GM18502 (cell line): Measurements from ENCODE around the gene GALNTL6.

Experiments used
- ATAC-seq: cut with Tn5 transposase; IDR thresholded peaks from one replicate; pipeline ENCODE4 v1.9.1; 2021; ENCODE audit warnings: mild to moderate bottlenecking; ENCODE audit not compliant: unreplicated experiment, poor library complexity

The GALNTL6 gene

GRCh38 chr4:172648471-172648870 is 835.3 kb downstream of the GALNTL6 start:
- ATAC-seq = no peak

- no peak for ATAC-seq
Observed at GRCh38 chr4:172649143-172649542, 835.9 kb downstream of the GALNTL6 start.

GRCh38 chr4:172650758-172651530 is 837.7 kb downstream of the GALNTL6 start:
- ATAC-seq = no peak

- ATAC-seq = no peak
Observed at GRCh38 chr4:172651961-172652360, 838.8 kb downstream of the GALNTL6 start.

GRCh38 chr4:172652369-172652768 is 839.2 kb downstream of the GALNTL6 start:
- no peak for ATAC-seq

GRCh38 chr4:172653676-172654075 is 840.5 kb downstream of the GALNTL6 start:
- ATAC-seq = no peak

DNA sequence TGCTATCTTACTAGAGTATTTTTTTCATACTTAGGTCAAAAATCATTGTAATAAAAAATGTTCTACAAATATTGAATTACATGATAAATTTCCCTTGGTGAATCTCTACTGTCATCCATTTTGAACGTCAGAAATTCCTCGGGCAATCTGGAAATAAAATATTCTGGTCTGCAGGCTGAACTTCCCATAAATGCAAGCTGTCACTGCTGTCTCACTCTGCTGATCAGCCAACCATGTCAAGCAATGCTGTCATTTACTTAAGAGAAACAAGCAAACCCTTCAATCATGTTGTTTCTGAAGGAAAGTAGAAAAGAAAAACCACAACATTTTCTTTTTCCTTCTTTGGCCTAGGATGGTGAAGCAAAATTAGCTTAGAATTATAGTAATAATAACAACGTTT is 841.3 kb downstream of the GALNTL6 start:
- no peak for ATAC-seq

DNA sequence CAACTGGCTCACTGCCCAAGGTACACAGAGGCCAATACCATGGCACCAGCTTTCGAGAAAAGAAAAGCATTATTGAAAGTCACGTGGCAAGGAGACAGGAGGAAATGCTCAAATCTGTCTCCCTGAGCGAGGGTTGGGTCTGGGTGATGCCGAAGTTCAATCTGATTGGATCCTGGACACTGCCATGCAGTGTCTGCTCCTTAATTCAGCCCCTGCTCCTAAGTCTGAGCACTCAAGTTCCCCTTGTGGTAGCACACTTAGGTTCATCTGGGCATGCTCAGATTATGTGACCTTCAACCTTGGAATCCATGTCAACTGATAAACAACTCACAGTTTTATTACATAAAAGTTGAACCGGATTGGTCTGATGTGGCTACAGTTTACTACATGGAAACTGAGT is 842.9 kb downstream of the GALNTL6 start:
- ATAC-seq = no peak

DNA sequence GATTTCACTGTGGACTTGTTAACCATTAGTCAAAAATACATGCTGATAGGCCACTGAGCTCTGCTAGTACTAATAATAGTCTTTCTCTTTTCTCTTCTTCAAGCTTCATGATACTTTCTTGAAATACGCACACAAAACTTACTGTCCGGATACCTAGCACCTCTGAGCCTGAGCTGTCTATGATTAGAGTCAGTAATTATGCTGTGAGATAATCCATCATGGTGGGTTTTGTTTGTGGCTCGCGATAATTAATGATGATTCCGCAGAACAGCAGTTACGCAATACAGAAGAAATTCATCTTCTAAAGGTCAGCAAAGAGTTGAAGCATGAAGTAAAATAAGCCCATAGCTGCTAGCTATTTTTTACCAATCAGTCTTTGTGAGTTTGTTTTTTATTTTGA is 843.9 kb downstream of the GALNTL6 start:
- ATAC-seq = no peak

DNA sequence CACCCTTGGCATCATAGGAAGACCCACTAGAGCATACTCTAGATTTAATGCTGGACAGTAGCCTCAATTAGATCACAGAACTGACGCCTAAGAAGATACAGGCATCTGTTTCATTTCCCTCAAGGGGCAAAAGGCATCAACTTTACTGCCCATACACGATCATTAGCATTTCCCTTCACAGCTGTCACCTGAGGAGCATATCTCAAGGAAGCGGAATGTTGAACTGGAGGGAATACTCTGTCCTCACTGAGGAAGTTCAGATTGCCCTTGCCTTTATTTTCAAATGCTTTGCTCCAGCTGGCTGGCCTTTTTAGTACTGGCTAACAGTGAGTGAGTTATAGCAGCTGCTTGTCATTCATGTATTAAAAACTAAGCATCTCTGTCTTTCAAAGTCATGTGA is 847.0 kb downstream of the GALNTL6 start:
- ATAC-seq = no peak

GRCh38 chr4:172662113-172662512 is 848.9 kb downstream of the GALNTL6 start:
- ATAC-seq = no peak

- no peak for ATAC-seq
Observed at GRCh38 chr4:172666711-172667368, 853.6 kb downstream of the GALNTL6 start.

- ATAC-seq = no peak
Observed at GRCh38 chr4:172674811-172675210, 861.6 kb downstream of the GALNTL6 start.

DNA sequence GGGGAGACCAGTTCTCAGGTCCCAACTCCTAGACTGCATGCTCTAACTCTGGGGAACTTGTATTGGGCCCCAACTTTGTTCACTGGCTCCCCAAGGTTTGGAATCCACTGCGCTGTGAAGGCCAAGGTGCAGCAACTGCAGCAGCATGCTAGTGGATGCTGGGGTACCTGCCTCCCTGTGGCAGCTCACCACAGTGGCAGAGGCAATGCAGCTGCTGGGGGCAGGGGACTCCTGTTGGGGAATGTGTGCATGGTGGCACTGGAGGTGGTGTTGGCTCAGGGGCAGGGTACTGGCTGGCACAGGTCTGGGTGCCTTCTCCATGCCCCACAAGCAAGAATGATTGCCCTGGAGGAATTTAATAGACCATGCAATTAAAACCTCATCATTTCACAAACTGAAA is 862.0 kb downstream of the GALNTL6 start:
- no peak for ATAC-seq

GRCh38 chr4:172680691-172681090 is 867.5 kb downstream of the GALNTL6 start:
- no peak for ATAC-seq

DNA sequence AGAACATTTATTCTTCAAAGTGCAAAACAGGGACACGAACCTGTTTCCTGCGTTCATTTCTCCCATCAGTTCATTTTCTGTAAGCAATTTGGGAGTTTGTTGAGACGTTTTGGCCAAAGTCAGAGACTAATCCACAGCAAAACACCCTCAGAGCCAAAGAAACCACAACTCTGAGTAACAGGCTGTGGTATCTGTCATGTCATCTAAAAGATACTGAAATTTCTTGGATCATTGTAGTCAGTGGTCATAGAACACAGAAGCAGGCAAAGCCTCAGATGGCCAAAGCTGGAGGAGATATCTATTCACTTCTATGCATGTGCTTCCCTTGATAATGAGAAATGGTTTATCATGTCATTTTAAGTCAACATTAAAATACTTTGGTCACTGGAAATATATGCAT is 869.8 kb downstream of the GALNTL6 start:
- no peak for ATAC-seq

- ATAC-seq = no peak
Observed at GRCh38 chr4:172686021-172686420, 872.8 kb downstream of the GALNTL6 start.

GRCh38 chr4:172688534-172688933 is 875.3 kb downstream of the GALNTL6 start:
- no peak for ATAC-seq

GRCh38 chr4:172691552-172691951 is 878.3 kb downstream of the GALNTL6 start:
- ATAC-seq = no peak

GRCh38 chr4:172692701-172693100 is 879.5 kb downstream of the GALNTL6 start:
- no peak for ATAC-seq

DNA sequence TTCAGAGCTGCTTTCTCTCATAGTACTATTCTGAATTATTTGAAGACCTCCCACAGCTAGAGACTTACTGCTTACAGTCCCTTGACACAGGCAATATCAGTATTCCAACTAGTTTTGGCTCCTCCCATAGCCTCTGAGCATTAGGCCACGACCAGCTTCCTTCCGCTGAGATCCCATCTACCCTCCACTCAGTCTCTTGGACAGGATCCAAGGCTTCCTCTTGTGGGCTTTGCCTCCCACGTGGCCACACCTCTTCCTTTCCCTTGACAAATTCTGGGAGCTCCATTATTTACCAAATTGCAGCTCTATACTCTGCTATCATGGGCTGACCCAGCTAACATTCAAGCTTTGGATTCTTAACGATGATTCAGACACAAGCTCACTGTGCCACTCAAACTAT is 885.1 kb downstream of the GALNTL6 start:
- no peak for ATAC-seq

DNA sequence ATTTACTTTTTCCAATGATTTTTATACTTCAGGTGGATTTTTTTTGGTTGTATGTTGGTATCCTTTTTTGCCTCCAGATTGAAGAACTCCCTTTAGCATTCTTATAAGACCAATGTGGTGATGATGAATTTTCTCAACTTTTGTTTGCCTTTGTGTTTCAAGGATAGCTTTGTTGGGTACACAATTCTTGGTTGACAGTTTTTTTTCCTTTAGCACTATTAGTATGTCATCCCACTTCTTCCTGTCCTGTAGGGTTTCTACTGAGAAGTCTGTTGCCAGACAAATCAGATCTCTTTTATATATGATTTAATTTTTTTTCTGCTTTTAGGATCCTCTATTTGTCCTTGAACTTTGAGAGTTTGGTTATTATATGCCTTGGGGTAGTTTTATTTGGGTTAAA is 892.4 kb downstream of the GALNTL6 start:
- no peak for ATAC-seq
